BJ (cell line): ENCODE measurements around the gene ASAP2. TPM values are rescaled to one million over a fixed set of nuclear protein-coding genes. Genes with fewer than 3 reads are reported as not detected.

ENCODE experiments used
- CTCF ChIA-PET: fragments of 350-600 bp; formaldehyde crosslinking; extraction: SDS; loops from one replicate; lab custom pipeline; 2021; ENCODE audit warnings: antibody characterized with exemption, inconsistent platforms; lab: Yijun Ruan, JAX
- POLR2A ChIA-PET: fragments of 300-600 bp; sonication (Branson Sonifier 250); formaldehyde crosslinking; extraction: SDS; loops from one replicate; lab custom pipeline; 2021; ENCODE audit warnings: antibody characterized with exemption; lab: Charles Lee
- DNase-seq: peaks from one replicate; pipeline ENCODE4 v3.0.0-alpha.2; 2011; ENCODE audit warnings: low read depth
- H3K27me3 ChIP-seq: 2 replicates; pipeline ENCODE4 v1.6.0; 2011; ENCODE audit warnings: low read length; ENCODE audit not compliant: control insufficient read depth, insufficient read depth
- H3K36me3 ChIP-seq: 2 replicates; pipeline ENCODE4 v1.5.1; 2011; ENCODE audit warnings: low read length; ENCODE audit not compliant: control insufficient read depth, insufficient read depth
- H3K4me3 ChIP-seq: 2 replicates; pipeline ENCODE4 v1.5.1; 2011; ENCODE audit warnings: low read depth, mild to moderate bottlenecking, control low read depth, low read length
- CTCF ChIP-seq: IDR thresholded peaks from 2 replicates; pipeline ENCODE4 v1.5.1; 2011; ENCODE audit warnings: low read depth, mild to moderate bottlenecking, control low read depth, inconsistent platforms, low read length, moderate library complexity; ENCODE audit not compliant: insufficient read depth
- polyA plus RNA-seq: library from polyadenylated mRNA; depleted of rRNA; stranded (reverse); fragments of >200 nt; gene quantifications from 2 replicates; pipeline ENCODE4 v1.2.3, GENCODE V29; 2011

Gene ASAP2
- polyA plus RNA-seq, 1 experiment: 14.1 TPM

DNA sequence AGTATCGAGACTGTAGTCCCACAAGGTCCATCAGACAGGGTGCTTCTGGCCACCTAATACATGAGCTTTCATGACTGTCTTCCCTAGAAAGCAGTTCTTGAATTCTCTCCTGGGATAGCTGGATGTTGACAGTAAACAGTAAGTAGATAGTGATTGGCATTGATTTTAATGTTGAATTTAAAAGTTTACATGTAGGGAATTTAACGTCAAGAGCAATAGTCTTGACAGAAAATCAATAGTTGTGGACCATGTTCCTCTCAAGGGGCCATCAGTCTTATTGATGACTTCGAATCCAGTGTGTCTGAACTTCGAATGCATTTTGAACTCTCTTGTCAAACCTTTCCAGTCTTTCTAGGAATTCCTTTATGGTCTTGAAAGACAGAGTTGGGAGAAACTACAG is 152.9 kb downstream of the ASAP2 start:
- H3K27me3 ChIP-seq: no peaks in the 10 kb centered on the region
- ChIA-PET CTCF (interaction anchor here (1.3 to 2.6 kb wide), 3 partner anchors 10 to 217 kb away, joined by 3 to 9 read pairs (median 9); no protein-coding TSS in a partner anchor), POLR2A (no interaction called here)
- peaks cover 12% of the 10 kb centered on the region for H3K36me3 ChIP-seq
- H3K4me3 ChIP-seq: no peak overlapping the region
- TF ChIP-seq CTCF: no peak
- no peak for DNase-seq

- no peaks in the 10 kb centered on the region for H3K27me3 ChIP-seq
- no peak for TF ChIP-seq CTCF
- H3K4me3 ChIP-seq: no peak overlapping the region
- H3K36me3 ChIP-seq: peaks cover 11% of the 10 kb centered on the region
- DNase-seq: no peak
- ChIA-PET POLR2A (no interaction called here), CTCF (interaction anchor here (1.3 to 2.6 kb wide), 3 partner anchors 10 to 217 kb away, joined by 3 to 9 read pairs (median 9); no protein-coding TSS in a partner anchor)
These were observed 153.5 kb downstream of the ASAP2 start for GRCh38 chr2:9360110-9360509.

DNA sequence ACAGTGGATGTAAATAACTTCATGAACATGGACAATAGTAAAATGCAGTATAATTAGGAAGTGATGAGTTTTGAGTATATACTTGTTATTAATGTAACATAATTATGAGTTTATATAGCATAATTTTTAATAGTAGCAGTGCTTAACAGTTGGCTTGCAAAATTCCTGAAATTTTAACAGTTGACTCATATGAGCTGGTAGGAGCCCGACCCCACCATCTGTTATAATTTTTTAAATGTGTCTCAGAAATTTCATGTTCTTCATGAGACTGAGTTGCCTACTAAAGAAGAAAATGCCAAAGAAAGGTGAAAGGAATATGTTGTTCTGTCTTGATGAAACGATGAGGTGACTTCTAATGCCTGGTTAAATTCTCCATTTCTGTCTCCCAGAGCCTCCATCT is 154.1 kb downstream of the ASAP2 start:
- H3K36me3 ChIP-seq: peaks cover 12% of the 10 kb centered on the region

GRCh38 chr2:9364373-9364772 is 157.8 kb downstream of the ASAP2 start:
- DNase-seq: no peak
- TF ChIP-seq CTCF: no peak

More for the DNA sequence above, 154.1 kb downstream of the ASAP2 start:
- no peak overlapping the region for H3K4me3 ChIP-seq
- H3K27me3 ChIP-seq: no peaks in the 10 kb centered on the region
- DNase-seq: no peak
- CTCF ChIA-PET: interaction anchor here (1.2 to 2.6 kb wide), 4 partner anchors 10 to 218 kb away, joined by 3 to 9 read pairs (median 4); no protein-coding TSS in a partner anchor
- no peak for TF ChIP-seq CTCF
- POLR2A ChIA-PET: interaction anchor here (0.6 kb wide), 1 partner anchor 152 kb away, joined by 3 read pairs; no protein-coding TSS in a partner anchor

GRCh38 chr2:9364791-9365497 is 158.3 kb downstream of the ASAP2 start:
- no peak overlapping the region for H3K4me3 ChIP-seq
- peaks cover 18% of the 10 kb centered on the region for H3K36me3 ChIP-seq
- CTCF ChIA-PET: interaction anchor here (0.7 to 1.4 kb wide), 4 partner anchors 131 to 222 kb away, joined by 3 to 5 read pairs (median 4); partner anchors contain the start of gene ASAP2
- H3K27me3 ChIP-seq: no peaks in the 10 kb centered on the region
- no peak for DNase-seq
- no peak for TF ChIP-seq CTCF
- POLR2A ChIA-PET: interaction anchor here (0.7 kb wide), 1 partner anchor 292 kb away, joined by 4 read pairs; no protein-coding TSS in a partner anchor

More at GRCh38 chr2:9364373-9364772, 157.8 kb downstream of the ASAP2 start:
- H3K27me3 ChIP-seq: no peaks in the 10 kb centered on the region
- H3K36me3 ChIP-seq: peaks cover 16% of the 10 kb centered on the region
- ChIA-PET CTCF (interaction anchor here (0.7 to 1.3 kb wide), 2 partner anchors 132 to 221 kb away, joined by 4 to 5 read pairs; no protein-coding TSS in a partner anchor), POLR2A (interaction anchor here (0.7 kb wide), 1 partner anchor 292 kb away, joined by 4 read pairs; no protein-coding TSS in a partner anchor)
- no peak overlapping the region for H3K4me3 ChIP-seq
